Smooth muscle cell of the brain vasculature (primary cell): ENCODE results near the gene WTAP.
A peak's percentile ranks its signal among the peaks of the same experiment; 100 is the strongest.
"Not testable (repeated sequence)": the region's sequence is repeated elsewhere in the genome, so short reads cannot be mapped to it uniquely, and the experiment has no call there.

Source experiments
- DNase-seq: peaks from one replicate; pipeline ENCODE4 v3.0.0-alpha.2; 2012; ENCODE audit warnings: low read depth, low spot score

WTAP gene

GRCh38 chr6:159761873-159762680 lies 34.8 kb downstream of the WTAP start, which contains the start of gene ACAT2:
Gene ACAT2, plus strand, starts transcription at chr6:159762045. Its CDS starts 43 bp downstream, at chr6:159762088.
- peak; percentile 86 for DNase-seq

GRCh38 chr6:159762681-159763293 lies 35.5 kb downstream of the WTAP start:
- no peak for DNase-seq

GRCh38 chr6:159766906-159767305 lies 39.6 kb downstream of the WTAP start:
- DNase-seq = no peak

- no peak for DNase-seq
These were observed 42.2 kb downstream of the WTAP start for GRCh38 chr6:159769470-159769869.

GRCh38 chr6:159772196-159772595 lies 44.9 kb downstream of the WTAP start:
- no peak for DNase-seq

- DNase-seq = no peak
These were observed 50.1 kb downstream of the WTAP start for GRCh38 chr6:159777240-159777904.

GRCh38 chr6:159778131-159778530 lies 50.8 kb downstream of the WTAP start:
- DNase-seq = no peak

GRCh38 chr6:159778542-159779103 lies 51.3 kb downstream of the WTAP start:
- no peak for DNase-seq

GRCh38 chr6:159788276-159788675 lies 61.0 kb downstream of the WTAP start:
- no peak for DNase-seq

- DNase-seq = no peak
These were observed 61.6 kb downstream of the WTAP start for GRCh38 chr6:159788753-159789376.

GRCh38 chr6:159789377-159790148 lies 62.3 kb downstream of the WTAP start, which contains the start of gene TCP1:
Gene TCP1, minus strand, starts transcription at chr6:159789602. Its CDS starts 134 bp downstream, at chr6:159789468.
- DNase-seq = peak; percentile 99

GRCh38 chr6:159790149-159790955 lies 63.0 kb downstream of the WTAP start, which contains the start of gene MRPL18:
Gene MRPL18, plus strand, starts transcription at chr6:159790467. Its CDS starts 121 bp downstream, at chr6:159790588.
- DNase-seq = peak; percentile 94

GRCh38 chr6:159790956-159791598 lies 63.8 kb downstream of the WTAP start:
- DNase-seq = no peak

- not testable (repeated sequence) for DNase-seq
These were observed 67.7 kb downstream of the WTAP start for GRCh38 chr6:159794976-159795375.

- no peak for DNase-seq
These were observed 70.2 kb downstream of the WTAP start for GRCh38 chr6:159797554-159797953.

- no peak for DNase-seq
These were observed 73.0 kb downstream of the WTAP start, which contains the start of gene PNLDC1 for GRCh38 chr6:159800141-159800865. Gene PNLDC1, plus strand, starts transcription at chr6:159800276. Its CDS starts 32 bp downstream, at chr6:159800308.

- no peak for DNase-seq
These were observed 74.6 kb downstream of the WTAP start for GRCh38 chr6:159801935-159802334.

GRCh38 chr6:159804504-159804903 lies 77.2 kb downstream of the WTAP start:
- DNase-seq = no peak
